HepG2 (cell line): Measurements from ENCODE around the gene PANK1. TPM values are rescaled to one million over a fixed set of nuclear protein-coding genes. Genes with fewer than 3 reads are reported as not detected.

Experiments used
- ADNP ChIP-seq: sonication (generic); formaldehyde crosslinking; IDR thresholded peaks from 2 replicates; pipeline ENCODE4 v1.4.0; 2020; ENCODE audit warnings: missing genetic modification reagents
- CCDC6 ChIP-seq: sonication (generic); formaldehyde crosslinking; IDR thresholded peaks from 2 replicates; pipeline ENCODE4 v1.8.1; 2022; ENCODE audit warnings: mild to moderate bottlenecking, missing genetic modification reagents, moderate library complexity
- CERS6 ChIP-seq: sonication (generic); formaldehyde crosslinking; IDR thresholded peaks from 2 replicates; pipeline ENCODE4 v1.5.0; 2020; ENCODE audit warnings: missing genetic modification reagents
- HNRNPL ChIP-seq: fragments of 200-400 bp; formaldehyde crosslinking; IDR thresholded peaks from 2 replicates; pipeline ENCODE4 v1.6.1; 2017; ENCODE audit warnings: mild to moderate bottlenecking, low read depth, low read length
- KLF11 ChIP-seq: IDR thresholded peaks from 2 replicates; pipeline ENCODE4 v1.6.1; 2016; ENCODE audit warnings: missing compliant biosample characterization
- MEIS1 ChIP-seq: sonication (generic); formaldehyde crosslinking; IDR thresholded peaks from 2 replicates; pipeline ENCODE4 v1.9.0; 2021; ENCODE audit warnings: mild to moderate bottlenecking, missing genetic modification reagents, moderate library complexity, borderline replicate concordance
- NR1H2 ChIP-seq: sonication (generic); formaldehyde crosslinking; IDR thresholded peaks from 2 replicates; pipeline ENCODE4 v1.8.1; 2022; ENCODE audit warnings: low read depth, missing genetic modification reagents, borderline replicate concordance
- RCOR2 ChIP-seq: IDR thresholded peaks from 2 replicates; pipeline ENCODE4 v1.6.1; 2016; ENCODE audit warnings: missing biosample characterization, missing genetic modification reagents
- RERE ChIP-seq: IDR thresholded peaks from 2 replicates; pipeline ENCODE4 v1.6.1; 2016; ENCODE audit warnings: low read depth, missing genetic modification reagents, missing compliant biosample characterization
- SCMH1 ChIP-seq: sonication (generic); formaldehyde crosslinking; IDR thresholded peaks from 2 replicates; pipeline ENCODE4 v1.9.0; 2021; ENCODE audit warnings: missing genetic modification reagents, mild to moderate bottlenecking, borderline replicate concordance
- SIN3A ChIP-seq: IDR thresholded peaks from 2 replicates; pipeline ENCODE4 v1.6.1; 2011; ENCODE audit warnings: low read depth, mild to moderate bottlenecking, control low read depth, low read length, borderline replicate concordance
- SNRNP70 ChIP-seq: fragments of 200-400 bp; formaldehyde crosslinking; IDR thresholded peaks from 2 replicates; pipeline ENCODE4 v1.6.1; 2017; ENCODE audit warnings: mild to moderate bottlenecking, low read depth, low read length, moderate library complexity
- SP1 ChIP-seq, 2 experiments: fragments of 450-650 bp in 1 of 2; sonication (generic) in 1 of 2; formaldehyde crosslinking in 1 of 2; IDR thresholded peaks; 2 replicates each; pipeline versions ENCODE4 v1.4.0 to v1.6.1; 2016 to 2020; ENCODE audit warnings: missing genetic modification reagents in 1 of 2
- USF2 ChIP-seq, 2 experiments: sonication (generic) in 1 of 2; formaldehyde crosslinking in 1 of 2; IDR thresholded peaks; 2 replicates each; pipeline versions ENCODE4 v1.5.1 to v1.6.1; 2011 to 2020; ENCODE audit warnings: borderline replicate concordance in 1 of 2, low read depth in 1 of 2, low read length in 1 of 2, mild to moderate bottlenecking in 1 of 2, missing genetic modification reagents in 1 of 2, moderate library complexity in 1 of 2
- ZBTB38 ChIP-seq: sonication (generic); formaldehyde crosslinking; IDR thresholded peaks from 2 replicates; pipeline ENCODE4 v1.5.1; 2020; ENCODE audit warnings: mild to moderate bottlenecking, missing genetic modification reagents
- ZFP36 ChIP-seq: fragments of 150-350 bp; IDR thresholded peaks from 2 replicates; pipeline ENCODE4 v1.6.1; 2018; ENCODE audit warnings: borderline replicate concordance, low read length, low read depth; ENCODE audit not compliant: partially characterized antibody
- ZNF333 ChIP-seq: sonication (generic); formaldehyde crosslinking; IDR thresholded peaks from 2 replicates; pipeline ENCODE4 v1.4.0; 2020; ENCODE audit warnings: mild to moderate bottlenecking, missing genetic modification reagents, borderline replicate concordance
- ZNF772 ChIP-seq: sonication (generic); formaldehyde crosslinking; IDR thresholded peaks from 2 replicates; pipeline ENCODE4 v1.5.0; 2020; ENCODE audit warnings: mild to moderate bottlenecking, missing genetic modification reagents
- ZNF800 ChIP-seq: sonication (generic); formaldehyde crosslinking; IDR thresholded peaks from 2 replicates; pipeline ENCODE4 v1.4.0; 2020; ENCODE audit warnings: missing genetic modification reagents
- polyA plus RNA-seq, 8 experiments: library from polyadenylated mRNA; depleted of rRNA in 3 of 8; stranded (reverse) in 7 of 8; unstranded in 1 of 8; fragments of >200 nt; fragmentation: Illumina TruSeq in 4 of 8; extraction: Trizol in 4 of 8; gene quantifications; 2 replicates each; pipeline versions ENCODE4 v1.2.1 to v1.2.3, GENCODE V29; 2011 to 2016; ENCODE audit warnings: low read depth in 4 of 8, missing spikeins in 1 of 8, mixed read lengths in 1 of 8; ENCODE audit not compliant: insufficient read depth in 1 of 8
- total RNA-seq, 5 experiments: library from RNA; depleted of rRNA; stranded (reverse); fragments of >200 nt; fragmentation: Illumina TruSeq; extraction: Trizol; gene quantifications; 2 replicates each; pipeline ENCODE4 v1.2.3, GENCODE V29; 2016; ENCODE audit warnings: low read depth in 1 of 5

PANK1 gene
- total and polyA plus RNA-seq, 2 of the 13 experiments (the other 11 are each of a cell fraction or from before 2014, with no cell fraction given) = 18.2 to 33.3 TPM

- TF ChIP-seq RERE (CRISPR knock-in tag) (peak; percentile 49; the same call in 1 of the 2 replicates), HNRNPL (no peak), ZNF772 (0 out of 2 replicates have a peak, but pooled peaks have one; percentile 19), CERS6 (no peak), ZNF800 (CRISPR knock-in tag) (no peak; the same call in 1 of the 2 replicates), ZNF333 (no peak), SIN3A (peak; percentile 34; the same call in 1 of the 2 replicates), SNRNP70 (no peak), USF2 (IDR thresholded peaks at IDR 0.05; ENCODE audit: low read depth, low read length) (peak; percentile 87), USF2 (CRISPR knock-in tag; IDR thresholded peaks at IDR 0.05; ENCODE audit: borderline replicate concordance) (peak; percentile 88; the same call in 1 of the 2 replicates), ZBTB38 (CRISPR knock-in tag) (no peak), CCDC6 (CRISPR knock-in tag) (no peak), KLF11 (no peak), RCOR2 (CRISPR knock-in tag) (no peak; the same call in none of the 2 replicates), ADNP (CRISPR knock-in tag) (no peak), MEIS1 (CRISPR knock-in tag) (no peak), NR1H2 (no peak), SCMH1 (CRISPR knock-in tag) (no peak), ZFP36 (no peak), SP1 (IDR thresholded peaks at IDR 0.05) (no peak), SP1 (CRISPR knock-in tag; IDR thresholded peaks at IDR 0.05) (no peak)
These were observed 715 bp upstream of the PANK1 start (continued) for GRCh38 chr10:89645742-89646172.
